IMR-90 (cell line): ENCODE measurements around the gene XPR1. TPM values are rescaled to one million over a fixed set of nuclear protein-coding genes. Genes with fewer than 3 reads are reported as not detected.
"Not testable (repeated sequence)": the region's sequence is repeated elsewhere in the genome, so short reads cannot be mapped to it uniquely, and the experiment has no call there.

Source experiments
- ATAC-seq: fragments of 200-7000 bp; cut with Tn5 transposase; 2 replicates; pipeline ENCODE4 v1.9.1; 2020; ENCODE audit warnings: low read depth, mild to moderate bottlenecking, moderate library complexity
- BruUV-seq: library from RNA; stranded (reverse); fragments of 400-500 nt; replicated peaks from 2 replicates; lab custom pipeline; 2021; lab: Mats Ljungman, UMichigan
- CTCF ChIA-PET: fragments of 300-600 bp; formaldehyde crosslinking; extraction: SDS; loops from one replicate; lab custom pipeline; 2021; ENCODE audit warnings: antibody characterized with exemption; lab: Yijun Ruan, JAX
- POLR2A ChIA-PET: fragments of 300-600 bp; sonication (Branson Sonifier 250); formaldehyde crosslinking; loops from one replicate; lab custom pipeline; 2022; ENCODE audit warnings: antibody characterized with exemption; ENCODE audit not compliant: unreplicated experiment; lab: Charles Lee
- DNase-seq: peaks from one replicate; pipeline ENCODE4 v3.0.0; 2013
- H2AFZ ChIP-seq: replicated peaks from 2 replicates; pipeline ENCODE3; 2013; ENCODE audit warnings: low read length, mild to moderate bottlenecking; ENCODE audit not compliant: poor library complexity
- H2AK5ac ChIP-seq: 2 replicates; pipeline ENCODE4 v1.6.1; 2013; ENCODE audit warnings: low read depth, low read length, inconsistent platforms
- H2AK9ac ChIP-seq: replicated peaks from 2 replicates; pipeline ENCODE3; 2013; ENCODE audit warnings: mild to moderate bottlenecking, low read depth, low read length, moderate library complexity; ENCODE audit not compliant: poor library complexity
- H2BK120ac ChIP-seq: 2 replicates; pipeline ENCODE4 v1.6.1; 2013; ENCODE audit warnings: low read depth, low read length, inconsistent platforms
- H2BK15ac ChIP-seq: 3 replicates; pipeline ENCODE4 v1.6.1; 2013; ENCODE audit warnings: low read depth, low read length, inconsistent platforms
- H2BK20ac ChIP-seq: 2 replicates; pipeline ENCODE4 v1.6.1; 2013; ENCODE audit warnings: low read depth, mild to moderate bottlenecking, inconsistent platforms, low read length, moderate library complexity
- H2BK5ac ChIP-seq: 2 replicates; pipeline ENCODE4 v1.6.1; 2013; ENCODE audit warnings: mild to moderate bottlenecking, low read depth, low read length, inconsistent platforms; ENCODE audit not compliant: poor library complexity, severe bottlenecking
- H3K14ac ChIP-seq: replicated peaks from 2 replicates; pipeline ENCODE4 v1.6.1; 2013; ENCODE audit warnings: low read depth, low read length, inconsistent platforms
- H3K18ac ChIP-seq: 2 replicates; pipeline ENCODE4 v1.6.1; 2013; ENCODE audit warnings: low read depth, low read length, control low read depth
- H3K23ac ChIP-seq: 2 replicates; pipeline ENCODE4 v1.6.1; 2013; ENCODE audit warnings: low read depth, low read length, inconsistent platforms
- H3K27ac ChIP-seq: 2 replicates; pipeline ENCODE4 v1.5.1; 2013; ENCODE audit warnings: mild to moderate bottlenecking, control low read depth, low read length; ENCODE audit not compliant: insufficient read depth
- H3K27me3 ChIP-seq: 2 replicates; pipeline ENCODE4 v1.6.1; 2013; ENCODE audit warnings: low read length; ENCODE audit not compliant: control insufficient read depth, insufficient read depth
- H3K36me3 ChIP-seq: 2 replicates; pipeline ENCODE4 v1.6.1; 2013; ENCODE audit warnings: low read length, mixed read lengths; ENCODE audit not compliant: control insufficient read depth, insufficient read depth
- H3K4ac ChIP-seq: 2 replicates; pipeline ENCODE4 v1.6.1; 2013; ENCODE audit warnings: low read depth, low read length, inconsistent platforms
- H3K4me1 ChIP-seq: 2 replicates; pipeline ENCODE4 v1.6.1; 2013; ENCODE audit warnings: low read length, mixed read lengths; ENCODE audit not compliant: control insufficient read depth, insufficient read depth
- H3K4me2 ChIP-seq: 2 replicates; pipeline ENCODE4 v1.6.1; 2013; ENCODE audit warnings: low read depth, mild to moderate bottlenecking, control low read depth, low read length, moderate library complexity
- H3K4me3 ChIP-seq: 2 replicates; pipeline ENCODE4 v1.5.1; 2013; ENCODE audit warnings: low read depth, mild to moderate bottlenecking, control low read depth, low read length, moderate library complexity; ENCODE audit not compliant: insufficient read depth
- H3K56ac ChIP-seq: 2 replicates; pipeline ENCODE4 v1.6.1; 2013; ENCODE audit warnings: low read length, inconsistent platforms; ENCODE audit not compliant: insufficient read depth; ENCODE audit errors: extremely low read depth
- H3K79me1 ChIP-seq, 2 experiments: 2 replicates each; pipeline ENCODE4 v1.6.1; 2013; ENCODE audit warnings: low read length in 2 of 2, inconsistent platforms in 1 of 2, low read depth in 1 of 2
- H3K9ac ChIP-seq: 2 replicates; pipeline ENCODE4 v1.6.1; 2013; ENCODE audit warnings: low read depth, low read length, control low read depth
- H3K9me1 ChIP-seq: 2 replicates; pipeline ENCODE4 v1.6.1; 2013; ENCODE audit warnings: low read length, inconsistent platforms; ENCODE audit not compliant: insufficient read depth
- H3K9me3 ChIP-seq: 2 replicates; pipeline ENCODE4 v1.6.1; 2013; ENCODE audit warnings: low read length; ENCODE audit not compliant: control insufficient read depth, insufficient read depth
- H4K20me1 ChIP-seq: 2 replicates; pipeline ENCODE4 v1.6.1; 2013; ENCODE audit warnings: low read length, inconsistent platforms; ENCODE audit not compliant: insufficient read depth
- H4K5ac ChIP-seq: 2 replicates; pipeline ENCODE4 v1.6.1; 2013; ENCODE audit warnings: mild to moderate bottlenecking, low read depth, low read length, control low read depth
- H4K8ac ChIP-seq, 2 experiments: 2 replicates each; pipeline ENCODE4 v1.6.1; 2013; ENCODE audit warnings: low read depth in 2 of 2, low read length in 2 of 2, control low read depth in 1 of 2, inconsistent platforms in 1 of 2
- H4K91ac ChIP-seq: 2 replicates; pipeline ENCODE4 v1.6.1; 2013; ENCODE audit warnings: low read depth, low read length, inconsistent platforms; ENCODE audit not compliant: insufficient read depth
- WGBS, 2 experiments: methylation state at CpG; one replicate each; pipeline versions ENCODE4 v1.1.5 to v1.1.7; 2013; ENCODE audit warnings: missing lambda C conversion rate in 2 of 2; ENCODE audit not compliant: insufficient read length in 1 of 2; ENCODE audit errors: extremely low coverage in 2 of 2; 5-methylcytosine and 5-hydroxymethylcytosine counted together
- dilution Hi-C: fragments of 300-500 bp; cut with HindIII; formaldehyde crosslinking; loops from one replicate; pipeline ENCODE4 v1.14.3; 2018; ENCODE audit warnings: low sequenced_read_pairs; ENCODE audit not compliant: unreplicated experiment
- in situ Hi-C: fragments of 300-500 bp; cut with MboI; formaldehyde crosslinking; loops from 3 replicates; pipeline ENCODE4 v1.14.3; 2019; ENCODE audit warnings: low sequenced_read_pairs, inconsistent platforms, mixed read lengths
- intact Hi-C: fragments of 100-400 bp; cut with micrococcal nuclease; formaldehyde crosslinking; loops from 2 replicates; pipeline ENCODE4 v1.10.0; 2022
- polyA plus RNA-seq, 3 experiments: library from polyadenylated mRNA; depleted of rRNA; stranded (reverse); fragments of >200 nt; gene quantifications; 2 replicates each; pipeline ENCODE4 v1.2.3, GENCODE V29; 2012; ENCODE audit warnings: low replicate concordance in 1 of 3
- total RNA-seq: library from RNA; depleted of rRNA; stranded (reverse); fragments of >200 nt; gene quantifications from 2 replicates; pipeline ENCODE4 v1.2.3, GENCODE V29; 2012

The XPR1 gene
- total and polyA plus RNA-seq, 2 of the 4 experiments (the other 2 are of a cell fraction), result 11.8 to 25.1 TPM

DNA sequence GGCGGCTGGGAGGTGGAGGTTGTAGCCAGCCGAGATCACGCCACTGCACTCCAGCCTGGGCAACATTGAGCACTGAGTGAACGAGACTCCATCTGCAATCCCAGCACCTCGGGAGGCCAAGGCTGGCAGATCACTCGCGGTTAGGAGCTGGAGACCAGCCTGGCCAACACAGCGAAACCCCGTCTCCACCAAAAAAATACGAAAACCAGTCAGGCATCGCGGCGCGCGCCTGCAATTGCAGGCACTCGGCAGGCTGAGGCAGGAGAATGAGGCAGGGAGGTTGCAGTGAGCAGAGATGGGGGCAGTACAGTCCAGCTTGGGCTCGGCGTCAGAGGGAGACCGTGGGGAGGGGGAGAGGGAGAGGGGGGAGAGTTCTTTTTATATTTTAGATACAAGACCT lies 79.4 kb downstream of the XPR1 start:
- H3K23ac ChIP-seq, H3K27ac ChIP-seq, H2AFZ ChIP-seq, H3K4me3 ChIP-seq, H2BK5ac ChIP-seq, H2BK120ac ChIP-seq, H3K14ac ChIP-seq, ATAC-seq, H3K4me1 ChIP-seq, POLR2A ChIA-PET, H4K5ac ChIP-seq, H2AK5ac ChIP-seq, H4K91ac ChIP-seq, H4K20me1 ChIP-seq, H3K4me2 ChIP-seq, H3K4ac ChIP-seq, H3K9me3 ChIP-seq, H2AK9ac ChIP-seq, H2BK20ac ChIP-seq, in situ Hi-C loops, H4K8ac ChIP-seq, H3K56ac ChIP-seq, dilution Hi-C loops, intact Hi-C loops, H3K18ac ChIP-seq, H3K9me1 ChIP-seq, DNase-seq, H3K9ac ChIP-seq, H3K27me3 ChIP-seq, CTCF ChIA-PET, BruUV-seq, H2BK15ac ChIP-seq, H3K36me3 ChIP-seq: not testable (repeated sequence)
- WGBS, 2 experiments, result 100% methylated on average over 10 of the region's 19 CpGs; no CpG with 5 or more reads in 1 of the 2 experiments
- H3K79me1 ChIP-seq, result peaks cover 16 to 20% of the 10 kb centered on the region in 2 experiments
